A673 (cell line): ENCODE measurements around the gene TFB2M. TPM values are rescaled to one million over a fixed set of nuclear protein-coding genes. Genes with fewer than 3 reads are reported as not detected.

Experiments used
- BruUV-seq: library from RNA; stranded (reverse); fragments of 400-500 nt; replicated peaks from 2 replicates; lab custom pipeline; 2021; lab: Mats Ljungman, UMichigan
- CTCF ChIA-PET: fragments of 300-600 bp; sonication (Branson Sonifier 250); formaldehyde crosslinking; loops from one replicate; lab custom pipeline; 2022; ENCODE audit warnings: antibody characterized with exemption; lab: Charles Lee
- POLR2A ChIA-PET: fragments of 300-600 bp; sonication (Branson Sonifier 250); formaldehyde crosslinking; loops from one replicate; lab custom pipeline; 2022; ENCODE audit warnings: antibody characterized with exemption; ENCODE audit not compliant: low non-redundant PET; lab: Charles Lee
- DNase-seq: peaks from one replicate; pipeline ENCODE4 v3.0.0-alpha.2; 2015; ENCODE audit warnings: low spot score
- H3K27ac ChIP-seq: fragments of 200-600 bp; sonication (generic); 2 replicates; pipeline ENCODE4 v1.5.1; 2016; ENCODE audit warnings: mixed run types, low read depth, mild to moderate bottlenecking, mixed read lengths, antibody characterized with exemption, low read length; ENCODE audit not compliant: poor library complexity, severe bottlenecking
- H3K27me3 ChIP-seq: fragments of 200-600 bp; sonication (generic); replicated peaks from 2 replicates; pipeline ENCODE4 v1.6.1; 2017; ENCODE audit warnings: mixed run types, low read depth, mild to moderate bottlenecking, mixed read lengths, antibody characterized with exemption, low read length; ENCODE audit not compliant: insufficient read depth, poor library complexity
- H3K36me3 ChIP-seq: fragments of 200-600 bp; sonication (generic); 2 replicates; pipeline ENCODE4 v1.6.1; 2016; ENCODE audit warnings: mixed run types, mild to moderate bottlenecking, mixed read lengths, antibody characterized with exemption, low read length; ENCODE audit not compliant: insufficient read depth, poor library complexity, severe bottlenecking
- H3K4me1 ChIP-seq: fragments of 200-600 bp; sonication (generic); 2 replicates; pipeline ENCODE4 v1.6.1; 2017; ENCODE audit warnings: mixed run types, mild to moderate bottlenecking, mixed read lengths, antibody characterized with exemption, low read length; ENCODE audit not compliant: insufficient read depth, poor library complexity, severe bottlenecking
- H3K4me3 ChIP-seq: fragments of 200-600 bp; sonication (generic); 2 replicates; pipeline ENCODE4 v1.5.1; 2016; ENCODE audit warnings: low read depth, mixed run types, mild to moderate bottlenecking, mixed read lengths, low read length; ENCODE audit not compliant: poor library complexity, severe bottlenecking
- H3K9me3 ChIP-seq: fragments of 200-600 bp; sonication (generic); 2 replicates; pipeline ENCODE4 v1.6.1; 2016; ENCODE audit warnings: mixed run types, low read depth, mild to moderate bottlenecking, mixed read lengths, antibody characterized with exemption, low read length; ENCODE audit not compliant: poor library complexity, severe bottlenecking
- CTCF ChIP-seq: fragments of 300-800, 200-600 bp; sonication (generic); conservative IDR thresholded peaks from 2 replicates; pipeline ENCODE4 v1.5.1; 2017; ENCODE audit warnings: low read depth, mild to moderate bottlenecking, antibody characterized with exemption, low read length, moderate library complexity, mixed read lengths
- EZH2 ChIP-seq: fragments of 200-600 bp; sonication (generic); IDR thresholded peaks from 2 replicates; pipeline ENCODE4 v1.6.1; 2017; ENCODE audit warnings: borderline replicate concordance, low read depth, mild to moderate bottlenecking, mixed read lengths, antibody characterized with exemption, low read length; ENCODE audit not compliant: poor library complexity, severe bottlenecking
- intact Hi-C: fragments of 100-400 bp; cut with micrococcal nuclease; formaldehyde crosslinking; loops from one replicate; pipeline ENCODE4 v1.10.0; 2022; ENCODE audit not compliant: unreplicated experiment
- total RNA-seq: library from RNA; stranded (reverse); gene quantifications from 2 replicates; pipeline ENCODE4 v1.2.3, GENCODE V29; 2021

The TFB2M gene
- total RNA-seq, 1 experiment from 2014 or later: 21.1 TPM

- no peaks in the 10 kb centered on the region for H3K9me3 ChIP-seq
- no peak for DNase-seq
- intact Hi-C loops: no loop called here
- H3K27ac ChIP-seq: no peak overlapping the region
- CTCF ChIA-PET: no interaction called here
- no peaks in the 10 kb centered on the region for H3K27me3 ChIP-seq
- POLR2A ChIA-PET: no interaction called here
- no TSS peak for BruUV-seq
- H3K4me3 ChIP-seq: no peak overlapping the region
- H3K4me1 ChIP-seq: no peaks in the 10 kb centered on the region
- H3K36me3 ChIP-seq: peaks cover 29% of the 10 kb centered on the region
- TF ChIP-seq EZH2 (no peak), CTCF (no peak)
These were observed 22.1 kb downstream of the TFB2M start for GRCh38 chr1:246544001-246544400.

- Histone ChIP-seq H3K36me3 (peaks cover 16% of the 10 kb centered on the region), H3K4me1 (no peaks in the 10 kb centered on the region), H3K27me3 (no peaks in the 10 kb centered on the region), H3K4me3 (no peak overlapping the region), H3K9me3 (no peaks in the 10 kb centered on the region), H3K27ac (no peak overlapping the region)
- DNase-seq: no peak
- intact Hi-C loops: no loop called here
- no TSS peak for BruUV-seq
- no peak for TF ChIP-seq EZH2
- TF ChIP-seq CTCF: no peak
- ChIA-PET CTCF (no interaction called here), POLR2A (no interaction called here)
These were observed 25.1 kb downstream of the TFB2M start for GRCh38 chr1:246540738-246541491.

- H3K9me3 ChIP-seq: no peaks in the 10 kb centered on the region
- TF ChIP-seq EZH2 (no peak), CTCF (no peak)
- no peaks in the 10 kb centered on the region for H3K27me3 ChIP-seq
- no peak for DNase-seq
- no peaks in the 10 kb centered on the region for H3K36me3 ChIP-seq
- intact Hi-C loops: no loop called here
- no peaks in the 10 kb centered on the region for H3K4me1 ChIP-seq
- H3K27ac ChIP-seq: no peak overlapping the region
- no TSS peak for BruUV-seq
- ChIA-PET CTCF (no interaction called here), POLR2A (no interaction called here)
- no peak overlapping the region for H3K4me3 ChIP-seq
These were observed 28.2 kb downstream of the TFB2M start for GRCh38 chr1:246537887-246538286.
